Left lung (tissue), 10 donors: ENCODE measurements around the gene RAP1GAP. TPM values are rescaled to one million over a fixed set of nuclear protein-coding genes. Genes with fewer than 3 reads are reported as not detected.

Experiments used
- ATAC-seq: fragments of 200-7000 bp; cut with Tn5 transposase; one replicate; pipeline ENCODE4 v1.9.1; 2020; ENCODE audit warnings: moderate library complexity
- DNase-seq, 4 donors: peaks; one replicate each; pipeline ENCODE4 v3.0.0-alpha.2; 2013 to 2020
- H3K27ac ChIP-seq, 2 donors: fragments of 200-600 bp; sonication (generic) in 1 of 2; one replicate each; pipeline versions ENCODE4 v1.5.0 to v1.8.0; 2020 to 2021
- H3K27me3 ChIP-seq, 2 donors: fragments of 200-600 bp; sonication (generic) in 1 of 2; one replicate each; pipeline versions ENCODE4 v1.5.0 to v1.8.0; 2020 to 2021
- H3K36me3 ChIP-seq, 2 donors: fragments of 200-600 bp; sonication (generic) in 1 of 2; one replicate each; pipeline versions ENCODE4 v1.5.0 to v1.8.0; 2020 to 2021
- H3K4me1 ChIP-seq, 2 donors: fragments of 200-600 bp; one replicate each; pipeline ENCODE4 v1.8.0; 2021
- H3K4me3 ChIP-seq, 2 donors: fragments of 200-600 bp; sonication (generic) in 1 of 2; one replicate each; pipeline versions ENCODE4 v1.5.0 to v1.8.0; 2020 to 2021; ENCODE audit warnings: mild to moderate bottlenecking in 1 of 2
- H3K9me3 ChIP-seq, 2 donors: fragments of 200-600 bp; sonication (generic) in 1 of 2; one replicate each; pipeline versions ENCODE4 v1.5.0 to v1.8.0; 2020 to 2021
- intact Hi-C, 2 donors: fragments of 100-400 bp; cut with DNase I; formaldehyde crosslinking; loops; one replicate each; pipeline versions ENCODE4 v1.11.2 to v1.14.2; 2022
- polyA plus RNA-seq, 6 donors: library from polyadenylated mRNA; unstranded; fragments of 120-200 nt; gene quantifications; one replicate each; pipeline ENCODE4 v1.2.1, GENCODE V29; 2013; ENCODE audit not compliant: insufficient read length in 6 of 6
- total RNA-seq, 2 donors: library from RNA; stranded (reverse); fragmentation: NEBNext Ultra II Directional; extraction: Animal tissue kit (Norgen Biotek cat#: 25700); gene quantifications; one replicate each; pipeline ENCODE4 v1.2.1, GENCODE V29; 2021
- TF ChIP-seq, protein P1 (sequence below), 2 donors: fragments of 200-600 bp; sonication (generic) in 1 of 2; IDR thresholded peaks; one replicate each; pipeline versions ENCODE4 v1.5.0 to v1.8.0; 2021; ENCODE audit warnings: antibody characterized with exemption in 2 of 2
- donor health status: DM: no; HTN: yes; CAD: no.
- donor health status: DM: no; HTN: no; CAD: no.

Gene RAP1GAP
- total and polyA plus RNA-seq, 8 donors: 20.7 to 59.3 (median 45.2) TPM

DNA sequence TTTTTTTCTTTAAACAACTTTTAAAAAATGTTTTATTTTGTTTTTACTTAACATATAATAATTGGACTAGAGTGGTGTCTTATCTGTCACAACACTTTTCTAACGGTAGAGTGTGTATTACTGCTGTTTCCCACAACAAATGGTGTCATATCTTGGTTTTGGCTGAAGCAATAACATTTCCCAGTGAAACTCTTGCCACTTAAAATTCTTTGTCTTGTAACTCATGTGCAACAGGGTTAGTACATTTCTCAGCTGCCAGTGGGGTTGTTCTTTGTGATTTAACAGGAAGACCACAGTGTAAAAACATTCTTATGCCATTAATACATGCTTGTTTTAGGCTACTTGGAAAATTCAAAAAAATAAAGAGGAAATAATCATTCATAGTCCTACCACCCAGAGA is 116.4 kb downstream of the RAP1GAP start:
- Histone ChIP-seq H3K27me3 (peaks cover 0 to 19% of the 10 kb centered on the region in 2 donors), H3K4me3 (no peak overlapping the region), H3K9me3 (no peaks in the 10 kb centered on the region), H3K27ac (peak overlapping the region in 1 of 2 donors; percentile 85), H3K36me3 (peaks cover 0 to 23% of the 10 kb centered on the region in 2 donors), H3K4me1 (peaks cover 2 to 49% of the 10 kb centered on the region in 2 donors)
- TF ChIP-seq, protein P1, sequence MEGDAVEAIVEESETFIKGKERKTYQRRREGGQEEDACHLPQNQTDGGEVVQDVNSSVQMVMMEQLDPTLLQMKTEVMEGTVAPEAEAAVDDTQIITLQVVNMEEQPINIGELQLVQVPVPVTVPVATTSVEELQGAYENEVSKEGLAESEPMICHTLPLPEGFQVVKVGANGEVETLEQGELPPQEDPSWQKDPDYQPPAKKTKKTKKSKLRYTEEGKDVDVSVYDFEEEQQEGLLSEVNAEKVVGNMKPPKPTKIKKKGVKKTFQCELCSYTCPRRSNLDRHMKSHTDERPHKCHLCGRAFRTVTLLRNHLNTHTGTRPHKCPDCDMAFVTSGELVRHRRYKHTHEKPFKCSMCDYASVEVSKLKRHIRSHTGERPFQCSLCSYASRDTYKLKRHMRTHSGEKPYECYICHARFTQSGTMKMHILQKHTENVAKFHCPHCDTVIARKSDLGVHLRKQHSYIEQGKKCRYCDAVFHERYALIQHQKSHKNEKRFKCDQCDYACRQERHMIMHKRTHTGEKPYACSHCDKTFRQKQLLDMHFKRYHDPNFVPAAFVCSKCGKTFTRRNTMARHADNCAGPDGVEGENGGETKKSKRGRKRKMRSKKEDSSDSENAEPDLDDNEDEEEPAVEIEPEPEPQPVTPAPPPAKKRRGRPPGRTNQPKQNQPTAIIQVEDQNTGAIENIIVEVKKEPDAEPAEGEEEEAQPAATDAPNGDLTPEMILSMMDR (IDR thresholded peaks at IDR 0.05): no peak
- DNase-seq: no peak
- ATAC-seq: peak; percentile 53
- intact Hi-C loops: no loop called here

- peaks cover 2 to 66% of the 10 kb centered on the region in 2 donors for H3K4me1 ChIP-seq
- ATAC-seq (no peak), DNase-seq (no peak)
- no peaks in the 10 kb centered on the region for H3K9me3 ChIP-seq
- TF ChIP-seq, protein P1 (IDR thresholded peaks at IDR 0.05): no peak
- H3K4me3 ChIP-seq: no peak overlapping the region
- peaks cover 0 to 19% of the 10 kb centered on the region in 2 donors for H3K27me3 ChIP-seq
- intact Hi-C loops: no loop called here
- peak overlapping the region in 1 of 2 donors; percentile 74 for H3K27ac ChIP-seq
- peaks cover 0 to 5% of the 10 kb centered on the region in 2 donors for H3K36me3 ChIP-seq
Observed at GRCh38 chr1:21550866-21551475, 118.2 kb downstream of the RAP1GAP start.

DNA sequence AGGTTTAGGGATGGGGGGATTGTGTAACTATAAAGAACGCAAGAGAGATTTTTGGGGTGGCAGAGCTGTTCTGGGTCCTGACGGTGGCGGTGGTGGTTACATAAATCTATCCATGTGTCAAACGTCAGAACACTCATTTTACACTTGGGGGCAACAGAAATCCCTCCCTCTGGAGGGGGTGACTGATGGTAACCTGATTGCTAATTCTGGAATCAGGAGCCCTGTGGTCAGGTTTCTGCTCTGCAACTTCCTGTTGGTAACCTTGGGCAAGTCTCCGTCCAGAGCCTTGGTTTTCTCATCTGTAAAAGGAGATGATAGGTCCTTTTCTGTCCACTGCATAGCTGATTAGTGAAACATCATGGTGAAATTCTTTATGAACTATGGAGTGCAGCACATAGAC is 119.1 kb downstream of the RAP1GAP start:
- intact Hi-C loops: no loop called here
- ATAC-seq (no peak), DNase-seq (no peak)
- Histone ChIP-seq H3K27me3 (peaks cover 0 to 19% of the 10 kb centered on the region in 2 donors), H3K27ac (peak overlapping the region in 1 of 2 donors; percentile 74), H3K4me3 (no peak overlapping the region), H3K36me3 (no peaks in the 10 kb centered on the region), H3K9me3 (no peaks in the 10 kb centered on the region), H3K4me1 (peaks cover 2 to 74% of the 10 kb centered on the region in 2 donors)
- TF ChIP-seq, protein P1 (IDR thresholded peaks at IDR 0.05): no peak

DNA sequence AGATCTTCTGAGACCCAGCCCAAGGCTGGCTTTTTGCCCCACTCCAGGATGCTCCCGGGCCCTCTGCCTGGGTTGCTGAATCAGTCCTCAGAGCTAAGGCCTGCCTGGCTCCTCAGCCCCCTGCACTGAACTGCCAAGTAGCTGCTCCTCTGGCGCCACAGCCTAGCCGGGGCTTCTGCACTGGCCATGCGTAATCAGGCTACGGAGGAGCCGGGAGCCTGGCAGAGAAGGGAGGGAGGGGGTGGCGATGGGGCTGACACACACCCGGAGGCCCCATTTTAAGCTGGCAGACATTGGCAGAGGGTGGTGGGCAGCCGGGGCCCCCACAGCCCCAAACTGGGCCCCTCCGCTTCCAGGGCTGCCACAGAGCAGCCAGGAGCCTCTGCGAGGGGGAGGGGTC is 121.3 kb downstream of the RAP1GAP start:
- ATAC-seq (no peak), DNase-seq (no peak)
- TF ChIP-seq, protein P1 (IDR thresholded peaks at IDR 0.05): no peak
- no peak overlapping the region for H3K4me3 ChIP-seq
- intact Hi-C loops: no loop called here
- no peaks in the 10 kb centered on the region for H3K36me3 ChIP-seq
- H3K27me3 ChIP-seq: peaks cover 0 to 19% of the 10 kb centered on the region in 2 donors
- no peak overlapping the region for H3K27ac ChIP-seq
- H3K4me1 ChIP-seq: peaks cover 2 to 77% of the 10 kb centered on the region in 2 donors
- no peaks in the 10 kb centered on the region for H3K9me3 ChIP-seq

Other genes starting within 250 kb of the RAP1GAP start
- gene NBPF3, start 229.2 kb downstream of the RAP1GAP start, total RNA-seq: 10 to 100 TPM in 1 of 2 donors, 1 to 10 TPM in 1; 3.6 to 11.6 TPM
- 10 to 100 TPM; 14.2 to 23.5 (median 19.5) TPM for gene NBPF3, start 229.2 kb downstream of the RAP1GAP start, polyA plus RNA-seq
- 100 to 1,000 TPM; 148 to 198 TPM for gene ALPL, start 159.9 kb downstream of the RAP1GAP start, total RNA-seq
- gene ALPL, start 159.9 kb downstream of the RAP1GAP start, polyA plus RNA-seq: 1 to 10 TPM; 1.0 to 2.1 (median 1.4) TPM
- 10 to 100 TPM; 57.9 to 58.0 TPM for gene USP48, start 113.8 kb upstream of the RAP1GAP start, total RNA-seq
- 10 to 100 TPM; 79.9 to 95.6 (median 81.7) TPM for gene USP48, start 113.8 kb upstream of the RAP1GAP start, polyA plus RNA-seq
- under 1 TPM; 0.10 to 0.26 TPM for gene LDLRAD2, start 142.9 kb upstream of the RAP1GAP start, total RNA-seq
- 1 to 10 TPM; 3.9 to 5.9 (median 5.2) TPM for gene LDLRAD2, start 142.9 kb upstream of the RAP1GAP start, polyA plus RNA-seq